K562 (cell line): Measurements from ENCODE around the gene PDCD10. TPM values are rescaled to one million over a fixed set of nuclear protein-coding genes. Genes with fewer than 3 reads are reported as not detected.

ENCODE experiments used
- L3MBTL2 ChIP-seq: fragments of 450-650 bp; IDR thresholded peaks from 2 replicates; pipeline ENCODE4 v1.6.1; 2016; ENCODE audit warnings: mild to moderate bottlenecking, moderate library complexity
- MGA ChIP-seq: fragments of 450-650 bp; IDR thresholded peaks from 2 replicates; pipeline ENCODE4 v1.6.1; 2016; ENCODE audit warnings: mild to moderate bottlenecking, moderate library complexity
- NFE2 ChIP-seq: IDR thresholded peaks from 2 replicates; pipeline ENCODE4 v1.6.1; 2014; ENCODE audit warnings: antibody characterized with exemption, low read depth
- NR4A1 ChIP-seq, 2 experiments: fragments of 250-450 bp in 1 of 2; fragments of 450-650 bp in 1 of 2; sonication (Bioruptor Pico) in 1 of 2; IDR thresholded peaks; 2 replicates each; pipeline versions ENCODE4 v1.4.0 to v1.6.1; 2016 to 2020; ENCODE audit warnings: mild to moderate bottlenecking in 2 of 2, missing compliant biosample characterization in 1 of 2, missing genetic modification characterization in 1 of 2, moderate library complexity in 1 of 2
- TOE1 ChIP-seq, 2 experiments: fragments of 450-650 bp in 1 of 2; sonication (generic) in 1 of 2; formaldehyde crosslinking in 1 of 2; IDR thresholded peaks; 2 replicates each; pipeline versions ENCODE4 v1.7.1 to v1.8.0; 2016 to 2022; ENCODE audit warnings: borderline replicate concordance in 2 of 2, mild to moderate bottlenecking in 2 of 2, antibody characterized with exemption in 1 of 2, inconsistent platforms in 1 of 2, low read depth in 1 of 2, missing genetic modification reagents in 1 of 2, moderate library complexity in 1 of 2
- ZNF316 ChIP-seq: fragments of 450-650 bp; IDR thresholded peaks from 2 replicates; pipeline ENCODE4 v1.6.1; 2016
- polyA plus RNA-seq, 8 experiments: library from polyadenylated mRNA; depleted of rRNA in 4 of 8; stranded (reverse) in 5 of 8; unstranded in 3 of 8; fragments of >200 nt; fragmentation: Nextera tagmentation in 2 of 8; fragmentation: Illumina TruSeq in 1 of 8; extraction: Ambion mirVana in 2 of 8; extraction: Trizol in 1 of 8; gene quantifications; 2 replicates each; pipeline versions ENCODE4 v1.2.1 to v1.2.3, GENCODE V29; 2011 to 2014; ENCODE audit warnings: inconsistent platforms in 1 of 8, missing spikeins in 1 of 8
- total RNA-seq, 7 experiments: library from RNA; depleted of rRNA in 6 of 7; stranded (reverse); fragments of >200 nt in 6 of 7; fragmentation: Illumina TruSeq in 2 of 7; extraction: Trizol in 2 of 7; gene quantifications; 2 replicates each; pipeline versions ENCODE4 v1.2.1 to v1.2.3, GENCODE V29; 2011 to 2021; ENCODE audit warnings: low replicate concordance in 1 of 7

PDCD10 gene
- total and polyA plus RNA-seq, 9 of the 15 experiments (the other 6 are each of a cell fraction or from before 2014, with no cell fraction given): 121 to 476 (median 232) TPM

GRCh38 chr3:167723025-167723512 is 11.6 kb downstream of the PDCD10 start (continued):
- peak; percentile 43; the same call in 1 of the 2 replicates for TF ChIP-seq MGA
- TF ChIP-seq NFE2: peak; percentile 16; the same call in 1 of the 2 replicates
- TF ChIP-seq NR4A1 (CRISPR knock-in tag; IDR thresholded peaks at IDR 0.05): no peak
- TF ChIP-seq NR4A1 (tag; IDR thresholded peaks at IDR 0.05): no peak
- no peak for TF ChIP-seq TOE1 (IDR thresholded peaks at IDR 0.05; ENCODE audit: borderline replicate concordance)
- no peak for TF ChIP-seq TOE1 (CRISPR knock-in tag; IDR thresholded peaks at IDR 0.05; ENCODE audit: borderline replicate concordance, low read depth)
- no peak for TF ChIP-seq ZNF316
- TF ChIP-seq L3MBTL2: peak; percentile 60; the same call in 1 of the 2 replicates
